Measurements from ENCODE around the gene HOXA3.
A peak's percentile ranks its signal among the peaks of the same experiment; 100 is the strongest.

HOXA3 gene

GRCh38 chr7:27182861-27183681 is 30.7 kb upstream of the HOXA3 start:
- H3K4me3 ChIP-seq (ENCODE audit: low read depth, low read length) = peak overlapping the region; percentile 74
- TF ChIP-seq CTCF (IDR thresholded peaks at IDR 0.05; ENCODE audit: low read depth, low read length) (no peak), MAX (IDR thresholded peaks at IDR 0.05; ENCODE audit: low read depth, low read length) (no peak), POLR2A (IDR thresholded peaks at IDR 0.05; ENCODE audit: extremely low read depth, insufficient read length) (no peak), MYC (IDR thresholded peaks at IDR 0.05; ENCODE audit: low read depth, low read length) (no peak)
- DNase-seq (ENCODE audit: low read depth) = peak; percentile 61

DNA sequence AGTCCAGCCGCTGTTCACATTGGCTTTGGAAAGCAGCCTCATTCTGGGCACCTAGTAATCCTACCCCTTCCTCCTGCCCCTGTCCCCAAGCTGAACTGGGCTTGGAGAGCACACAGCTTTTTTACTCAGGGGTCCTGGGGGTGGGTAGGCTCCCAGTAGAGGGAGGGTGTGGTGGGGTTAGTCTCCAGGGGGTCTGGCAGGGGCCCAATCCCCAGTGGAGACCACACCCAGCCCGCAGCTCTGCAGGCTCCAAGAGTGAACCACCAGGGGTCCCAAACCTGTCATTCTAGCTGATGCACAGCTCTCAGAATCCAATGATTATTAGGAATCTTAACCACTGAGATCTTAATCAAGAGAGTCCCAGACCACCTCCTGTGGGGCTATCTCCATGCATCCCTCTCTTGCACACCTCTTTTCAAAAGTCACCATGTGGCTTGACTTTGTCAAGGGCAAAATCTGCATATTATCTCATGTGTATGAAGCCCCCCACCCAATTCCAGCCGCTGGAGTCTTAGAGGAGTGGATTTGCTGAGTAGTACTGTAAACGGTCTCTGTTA is 30.0 kb upstream of the HOXA3 start:
- TF ChIP-seq MAX (IDR thresholded peaks at IDR 0.05; ENCODE audit: low read depth, low read length) (no peak), MYC (IDR thresholded peaks at IDR 0.05; ENCODE audit: low read depth, low read length) (no peak), POLR2A (IDR thresholded peaks at IDR 0.05; ENCODE audit: extremely low read depth, insufficient read length) (no peak), CTCF (IDR thresholded peaks at IDR 0.05; ENCODE audit: low read depth, low read length) (no peak)
- DNase-seq (ENCODE audit: low read depth) = no peak
- H3K4me3 ChIP-seq (ENCODE audit: low read depth, low read length) = no peak overlapping the region

DNA sequence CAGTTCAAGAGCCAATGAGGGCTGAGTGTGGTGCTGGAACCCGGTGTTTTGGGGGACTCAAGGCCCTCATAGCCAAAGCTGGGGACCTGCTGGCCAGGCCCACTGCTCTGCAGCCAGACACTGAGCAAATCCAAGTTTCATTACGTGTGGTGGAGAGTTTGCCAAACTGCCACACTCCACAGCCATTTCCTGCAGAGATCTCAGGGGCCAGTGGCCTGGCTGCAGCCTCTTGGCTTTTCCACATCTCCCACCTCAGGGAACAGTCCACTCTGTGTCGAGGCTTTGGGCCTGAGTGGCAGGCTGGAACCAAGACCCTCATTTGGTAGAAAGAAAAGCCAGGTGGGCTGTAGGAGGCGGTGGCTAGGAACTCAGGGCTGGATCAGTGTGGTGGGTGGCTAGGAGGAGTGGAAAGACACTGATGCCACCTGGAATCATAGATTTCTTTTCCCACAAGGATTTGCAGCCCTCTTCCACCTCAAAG is 29.5 kb upstream of the HOXA3 start:
- H3K4me3 ChIP-seq (ENCODE audit: low read depth, low read length) = no peak overlapping the region
- TF ChIP-seq MYC (IDR thresholded peaks at IDR 0.05; ENCODE audit: low read depth, low read length) (no peak), MAX (IDR thresholded peaks at IDR 0.05; ENCODE audit: low read depth, low read length) (no peak), POLR2A (IDR thresholded peaks at IDR 0.05; ENCODE audit: extremely low read depth, insufficient read length) (no peak), CTCF (IDR thresholded peaks at IDR 0.05; ENCODE audit: low read depth, low read length) (no peak)
- no peak for DNase-seq (ENCODE audit: low read depth)

DNA sequence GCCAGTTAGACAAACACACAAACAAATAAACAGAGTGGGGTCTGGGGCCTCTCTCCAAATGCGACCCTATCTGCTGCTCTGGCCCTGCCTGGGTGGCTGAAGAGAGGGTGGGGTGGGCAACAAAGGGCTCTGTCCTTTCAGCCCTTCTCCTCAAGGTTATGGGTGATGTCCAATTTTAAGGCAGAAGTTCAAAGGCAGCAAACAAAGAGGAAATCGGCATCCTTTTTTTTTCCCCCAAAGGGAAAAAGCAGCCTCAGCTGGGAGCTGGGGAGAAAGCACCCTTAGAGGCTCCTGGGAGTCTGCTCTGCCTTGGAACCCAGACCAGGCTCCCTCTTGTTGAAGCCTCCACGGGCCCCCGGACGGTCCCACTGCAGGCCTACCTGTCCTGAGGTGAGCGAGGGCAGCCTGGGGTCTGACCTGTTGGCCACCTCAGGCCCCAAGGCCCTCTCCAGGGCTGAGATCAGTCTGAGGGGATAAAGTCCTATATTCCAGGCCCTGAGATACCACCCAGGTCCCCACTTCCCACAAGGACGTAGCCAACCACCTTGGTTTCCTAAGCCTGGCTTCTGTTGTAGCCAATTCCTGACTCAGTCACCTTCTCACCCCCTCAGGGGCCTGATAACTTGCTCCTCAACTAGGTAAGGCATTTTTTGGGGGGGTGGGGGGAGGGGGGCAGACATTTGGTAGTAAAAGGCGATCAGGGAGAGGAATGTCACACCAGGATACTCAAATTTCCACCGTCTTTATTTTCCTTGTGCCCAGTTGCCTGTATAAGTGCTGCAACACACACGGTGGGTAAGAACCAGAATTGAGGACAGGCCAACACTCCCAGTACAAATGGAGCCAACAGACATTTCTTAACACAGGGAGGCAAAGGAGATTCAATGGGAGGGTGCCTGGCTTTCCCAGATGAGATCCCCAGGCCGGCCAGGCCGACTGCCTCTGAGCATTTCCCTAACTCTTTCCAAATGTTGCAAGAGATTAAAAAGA is 28.3 kb upstream of the HOXA3 start:
- no peak for TF ChIP-seq MYC (IDR thresholded peaks at IDR 0.05; ENCODE audit: low read depth, low read length)
- no peak for TF ChIP-seq MAX (IDR thresholded peaks at IDR 0.05; ENCODE audit: low read depth, low read length)
- TF ChIP-seq CTCF (IDR thresholded peaks at IDR 0.05; ENCODE audit: low read depth, low read length) = no peak
- no peak for TF ChIP-seq POLR2A (IDR thresholded peaks at IDR 0.05; ENCODE audit: extremely low read depth, insufficient read length)
- H3K4me3 ChIP-seq (ENCODE audit: low read depth, low read length) = no peak overlapping the region
- no peak for DNase-seq (ENCODE audit: low read depth)

Measured in NB4 (cell line).